NCI-H226 (cell line): ENCODE data around the gene ABCA2.

Experiments used
- DNase-seq: peaks from one replicate; pipeline ENCODE4 v3.0.0-alpha.2; 2015

ABCA2 gene

DNA sequence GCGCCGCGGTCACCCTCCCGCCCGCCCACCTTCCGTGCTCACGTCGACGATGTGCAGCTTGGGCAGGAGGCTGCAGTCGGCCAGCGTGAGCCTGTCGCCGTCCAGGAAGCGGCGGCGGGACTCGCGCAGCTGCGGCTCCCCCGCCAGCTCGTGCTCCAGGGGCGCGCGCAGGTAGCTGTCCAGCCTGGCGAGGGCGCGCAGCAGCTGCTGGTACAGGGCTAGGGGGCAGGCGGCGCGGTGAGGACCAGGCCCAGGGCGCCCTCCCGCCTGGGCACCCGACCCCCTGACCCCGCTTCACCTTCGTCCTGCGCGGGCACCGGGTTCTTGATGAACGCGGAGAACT is 33.2 kb downstream of the ABCA2 start:
- no peak for DNase-seq

DNA sequence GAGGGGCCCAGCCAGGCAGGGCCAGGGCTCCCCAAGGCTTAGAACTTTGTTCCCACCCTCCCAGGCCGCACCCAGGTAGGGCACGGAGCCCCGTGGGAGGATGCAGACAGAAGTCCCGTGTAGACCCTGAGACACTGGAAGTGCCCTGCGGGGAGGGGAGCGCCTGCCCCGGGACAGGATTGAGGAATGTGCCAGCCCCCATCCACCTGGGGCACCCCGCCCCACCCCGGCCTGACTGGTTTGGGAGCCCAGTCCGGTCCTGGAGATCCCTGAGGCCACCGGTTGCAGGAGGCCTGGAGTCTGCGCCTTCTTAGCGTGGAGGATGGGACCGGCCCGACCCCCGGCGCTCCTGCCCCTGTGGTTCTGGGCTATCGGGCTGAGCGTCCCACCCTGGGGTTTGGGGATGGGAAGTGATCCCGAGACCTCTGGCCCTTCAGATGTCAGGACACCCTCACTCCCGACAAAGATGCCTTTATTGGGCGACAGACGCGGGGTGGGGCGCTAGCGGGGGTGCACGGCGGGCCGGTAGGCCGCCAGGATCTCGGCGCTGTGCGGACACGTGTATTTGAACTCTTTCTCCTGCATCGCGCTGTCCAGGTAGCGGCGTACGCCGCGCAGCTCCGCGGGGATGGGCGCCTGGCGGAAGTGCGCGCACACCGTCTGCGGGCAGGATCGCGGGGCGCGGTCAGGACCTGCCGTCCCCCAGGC is 33.7 kb downstream of the ABCA2 start:
- DNase-seq, result no peak

DNA sequence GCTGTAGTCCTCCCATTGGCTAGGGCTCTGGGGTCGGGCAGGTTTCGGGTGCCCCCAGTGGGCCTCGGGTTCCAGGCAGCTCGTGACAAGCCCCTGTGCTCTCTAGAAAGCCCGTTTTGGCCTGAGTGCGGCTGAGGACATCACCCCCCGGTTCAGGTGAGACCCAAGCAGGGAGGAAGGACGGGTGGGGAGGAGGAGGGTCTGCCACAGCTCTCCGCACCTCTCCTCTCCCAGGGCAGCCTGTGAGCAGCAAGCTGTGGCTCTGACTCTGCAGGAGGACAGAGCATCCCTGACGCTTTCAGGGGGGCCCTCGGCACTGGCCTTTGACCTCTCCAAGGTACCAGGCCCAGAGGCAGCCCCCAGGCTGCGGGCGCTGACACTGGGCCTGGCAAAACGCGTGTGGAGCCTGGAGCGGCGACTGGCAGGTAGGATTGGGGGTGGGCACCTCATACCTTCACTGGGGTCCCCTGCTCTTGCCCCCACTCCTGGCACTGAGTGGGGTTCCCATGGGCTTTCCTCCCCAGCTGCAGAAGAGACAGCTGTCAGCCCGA is 35.1 kb downstream of the ABCA2 start:
- DNase-seq, result no peak

DNA sequence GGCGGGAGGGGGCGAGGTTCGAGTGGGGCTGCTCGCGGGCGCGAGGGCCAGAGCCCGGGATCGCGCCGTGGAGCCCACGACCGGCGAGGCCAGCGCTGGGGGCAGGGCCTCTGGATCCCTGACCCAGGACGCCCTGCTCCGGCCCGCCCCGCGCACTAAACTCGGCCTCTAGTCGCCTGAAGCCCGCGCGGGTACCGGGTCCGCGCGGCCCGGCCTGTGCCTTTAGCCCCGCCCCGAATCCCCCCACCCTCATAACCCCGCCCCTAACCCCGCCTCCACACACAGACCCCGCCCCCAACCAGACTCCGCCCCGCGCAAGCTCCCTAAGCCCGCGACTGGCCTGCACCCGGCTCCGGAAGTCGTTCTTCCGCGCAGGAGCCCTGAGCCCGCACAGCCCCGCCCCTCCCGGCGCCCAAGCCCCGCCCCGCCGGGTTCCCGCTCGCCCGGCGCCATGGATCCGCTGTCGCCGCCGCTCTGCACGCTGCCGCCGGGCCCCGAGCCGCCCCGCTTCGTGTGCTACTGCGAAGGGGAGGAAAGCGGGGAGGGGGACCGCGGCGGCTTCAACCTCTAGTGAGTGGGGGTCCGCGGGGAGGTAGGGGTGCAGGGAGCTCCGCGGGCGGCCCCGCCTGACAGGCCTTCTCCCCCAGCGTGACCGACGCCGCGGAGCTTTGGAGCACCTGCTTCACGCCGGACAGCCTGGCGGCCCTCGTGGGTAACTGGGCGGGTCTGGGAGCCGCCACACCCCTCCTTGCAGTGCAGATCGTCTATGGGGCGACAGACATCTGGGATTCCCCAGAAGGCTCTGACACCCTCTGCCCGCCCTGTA is 35.8 kb downstream of the ABCA2 start, which contains the start of gene PAXX:
TSS of gene PAXX (plus strand) at position 430 of the 826 bp plus-strand sequence. CDS start at position 452, 22 bp downstream.
- peak; percentile 76 for DNase-seq

DNA sequence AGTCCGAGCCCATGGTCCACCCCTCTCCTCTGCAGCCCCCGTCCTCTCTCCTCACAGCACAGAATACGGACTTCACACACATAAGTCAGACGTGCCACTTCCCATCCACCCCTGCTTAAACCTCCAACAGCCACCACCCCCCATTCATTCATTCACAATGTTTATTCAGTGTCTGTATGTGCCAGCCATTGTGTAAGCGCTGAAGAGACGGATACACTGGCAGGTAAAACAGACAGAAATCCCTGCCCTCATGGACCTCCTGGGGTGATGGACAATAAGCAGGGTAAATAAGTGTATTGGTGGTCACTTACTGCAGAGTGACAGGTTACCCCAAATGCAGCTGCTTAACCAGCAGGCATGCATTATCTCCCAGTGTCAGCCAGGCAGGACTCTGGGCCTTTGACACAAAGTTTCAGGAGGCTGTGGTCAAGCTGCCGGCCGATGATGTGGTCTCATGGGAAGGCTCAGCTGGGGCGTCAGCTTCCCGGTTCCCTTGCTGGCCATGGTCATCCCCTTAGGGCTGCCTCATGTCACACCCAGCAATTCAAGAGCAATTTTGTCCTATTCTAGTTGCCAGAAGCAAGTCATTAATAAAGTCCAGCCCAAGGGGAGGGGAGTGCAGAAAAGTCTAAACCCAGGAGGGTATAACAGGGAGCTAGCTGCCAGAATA is 37.7 kb downstream of the ABCA2 start:
- DNase-seq, result no peak

DNA sequence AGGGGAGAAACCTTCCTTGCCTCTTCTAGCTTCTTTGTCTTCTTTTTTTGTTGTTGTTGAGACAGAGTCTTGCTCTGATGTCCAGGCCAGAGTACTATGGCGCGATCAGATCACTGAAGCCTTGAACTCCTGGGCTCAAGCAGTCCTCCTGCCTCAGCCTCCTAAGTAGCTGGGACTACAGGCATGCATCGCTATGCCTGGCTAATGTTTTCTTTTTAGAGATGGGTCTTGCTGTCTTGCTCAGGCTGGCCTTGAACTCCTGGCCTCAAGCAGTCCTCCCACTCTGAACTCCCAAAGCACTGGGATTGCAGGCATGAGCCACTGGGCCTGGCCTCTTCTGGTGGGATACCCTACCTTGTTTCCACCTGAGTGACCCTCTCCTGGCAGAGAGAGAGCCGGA is 39.2 kb downstream of the ABCA2 start:
- DNase-seq, result no peak

DNA sequence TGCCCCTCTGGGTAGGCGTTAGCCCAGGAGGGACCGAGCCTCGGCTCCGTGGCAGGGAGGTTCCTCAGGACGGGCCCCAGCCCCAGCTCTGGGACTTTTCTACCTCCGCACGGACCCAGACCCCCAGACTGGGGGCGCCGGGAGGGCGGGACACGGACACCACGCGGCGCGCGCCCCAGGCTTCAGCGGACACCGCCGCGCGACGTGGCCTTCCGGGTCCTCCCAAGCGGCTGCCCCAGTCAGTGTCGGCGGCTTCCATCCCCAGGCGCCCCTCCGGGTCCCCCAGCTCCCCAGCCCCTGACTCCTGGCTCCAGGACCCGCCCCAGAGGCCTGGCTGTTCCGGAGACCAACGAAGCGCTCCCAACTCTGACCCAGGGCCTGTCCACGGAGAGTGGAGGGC is 42.2 kb downstream of the ABCA2 start:
- DNase-seq, result no peak

DNA sequence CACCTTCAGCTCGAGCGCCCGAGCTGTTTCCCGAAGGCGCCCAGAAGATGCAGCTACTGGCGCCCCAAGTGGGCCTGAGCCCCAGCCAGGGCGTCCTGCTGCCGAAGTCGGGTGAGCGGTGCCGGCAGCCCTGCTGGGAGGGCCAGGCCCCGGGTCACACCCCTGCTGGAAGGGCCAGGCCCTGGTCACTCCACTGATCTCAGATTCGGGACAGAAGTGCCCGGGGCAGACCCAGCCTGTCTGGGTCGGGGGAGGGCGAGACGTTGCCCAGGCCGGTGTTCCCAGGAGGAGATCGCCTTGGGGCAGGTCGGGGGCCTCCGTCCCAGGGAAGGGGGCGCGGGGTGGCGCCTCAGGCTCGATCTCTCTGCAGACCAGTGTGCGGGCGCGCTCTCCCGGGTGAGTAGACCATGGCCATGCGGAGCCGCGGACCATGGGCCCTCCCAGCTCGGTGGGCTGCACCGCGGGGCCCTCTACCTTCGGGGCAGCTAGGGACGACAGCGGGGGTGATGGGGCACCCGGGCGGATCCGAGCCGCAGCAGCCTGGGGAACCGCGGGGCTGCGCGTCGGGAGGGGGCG is 42.9 kb downstream of the ABCA2 start:
- no peak for DNase-seq

DNA sequence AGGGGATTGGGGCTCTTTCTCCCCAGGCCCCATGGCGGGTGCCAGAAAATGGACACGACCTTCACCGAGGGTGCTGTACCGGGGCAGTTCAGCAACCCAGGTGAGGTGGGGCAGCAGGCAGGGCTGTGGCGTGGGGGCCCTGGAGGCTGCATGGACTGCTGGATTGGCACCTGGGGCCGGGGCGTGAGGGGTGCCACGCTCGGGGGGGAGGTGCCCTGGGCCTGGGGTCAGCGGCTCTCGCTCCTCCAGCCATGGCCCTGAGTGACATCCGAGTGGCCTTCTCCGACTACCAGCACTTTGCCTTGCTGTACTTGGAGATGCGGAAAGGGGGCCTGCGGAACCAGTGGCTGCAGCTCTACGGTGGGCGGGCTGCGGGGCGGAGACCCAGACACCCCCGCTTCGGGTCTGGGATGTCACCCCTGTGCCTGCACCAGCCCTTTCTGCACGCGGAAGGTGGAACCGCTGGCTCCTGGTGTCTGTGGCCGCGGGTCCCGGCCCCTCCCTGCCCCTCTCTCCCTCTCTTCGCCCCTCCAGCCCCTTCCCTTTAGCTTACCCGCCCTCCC is 43.5 kb downstream of the ABCA2 start:
- no peak for DNase-seq

DNA sequence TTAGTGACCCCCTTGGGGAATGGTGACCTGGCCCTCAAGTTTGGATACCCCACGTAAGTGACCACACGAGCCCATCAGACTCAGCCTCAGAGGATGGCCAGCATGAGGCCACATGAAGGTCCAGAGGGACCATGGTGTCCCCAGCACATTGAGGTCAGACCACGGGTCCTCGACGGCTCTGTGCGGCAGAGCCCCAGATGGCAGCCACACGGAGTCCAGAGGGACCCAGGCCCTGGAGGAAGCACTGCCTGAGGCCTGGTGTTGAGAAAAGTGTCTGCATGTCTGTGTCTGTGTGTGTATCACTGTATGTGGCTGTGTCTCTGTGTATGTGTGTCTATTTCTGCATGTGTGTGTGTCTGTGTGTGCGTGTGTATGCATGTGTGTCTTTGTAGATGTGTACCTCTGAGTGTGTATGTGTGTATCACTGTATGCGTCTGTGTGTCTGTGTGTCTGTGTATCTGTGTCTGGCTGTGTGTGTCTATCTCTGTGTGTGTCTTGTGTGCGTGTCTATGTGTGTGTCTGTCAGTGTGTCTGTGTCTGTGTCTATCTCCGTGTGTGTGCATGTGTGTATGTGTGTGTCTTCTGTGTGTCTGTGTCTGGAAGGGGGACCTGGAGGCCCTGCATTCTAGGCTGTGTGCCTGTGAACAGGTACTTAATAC is 44.3 kb downstream of the ABCA2 start:
- DNase-seq, result no peak

DNA sequence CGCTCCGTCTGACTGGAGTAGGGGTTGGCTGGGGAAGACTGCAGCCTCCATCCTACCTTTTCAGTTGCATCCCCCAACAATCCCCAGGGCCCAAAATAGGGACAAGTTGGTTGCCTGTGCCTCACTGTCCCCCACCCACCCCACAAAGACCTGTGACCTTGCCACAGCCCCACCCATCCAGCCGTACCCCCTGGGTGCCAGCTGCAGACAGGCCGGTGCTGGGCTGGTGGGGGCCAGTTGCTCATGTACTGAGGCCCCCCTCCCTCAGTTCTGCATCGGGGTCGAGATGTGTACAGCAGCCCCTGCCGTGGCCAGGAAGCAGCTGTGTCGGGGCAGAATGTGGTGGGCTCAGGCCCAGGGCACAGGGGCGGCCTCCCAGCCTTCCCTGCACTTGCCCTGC is 44.9 kb downstream of the ABCA2 start:
- no peak for DNase-seq

DNA sequence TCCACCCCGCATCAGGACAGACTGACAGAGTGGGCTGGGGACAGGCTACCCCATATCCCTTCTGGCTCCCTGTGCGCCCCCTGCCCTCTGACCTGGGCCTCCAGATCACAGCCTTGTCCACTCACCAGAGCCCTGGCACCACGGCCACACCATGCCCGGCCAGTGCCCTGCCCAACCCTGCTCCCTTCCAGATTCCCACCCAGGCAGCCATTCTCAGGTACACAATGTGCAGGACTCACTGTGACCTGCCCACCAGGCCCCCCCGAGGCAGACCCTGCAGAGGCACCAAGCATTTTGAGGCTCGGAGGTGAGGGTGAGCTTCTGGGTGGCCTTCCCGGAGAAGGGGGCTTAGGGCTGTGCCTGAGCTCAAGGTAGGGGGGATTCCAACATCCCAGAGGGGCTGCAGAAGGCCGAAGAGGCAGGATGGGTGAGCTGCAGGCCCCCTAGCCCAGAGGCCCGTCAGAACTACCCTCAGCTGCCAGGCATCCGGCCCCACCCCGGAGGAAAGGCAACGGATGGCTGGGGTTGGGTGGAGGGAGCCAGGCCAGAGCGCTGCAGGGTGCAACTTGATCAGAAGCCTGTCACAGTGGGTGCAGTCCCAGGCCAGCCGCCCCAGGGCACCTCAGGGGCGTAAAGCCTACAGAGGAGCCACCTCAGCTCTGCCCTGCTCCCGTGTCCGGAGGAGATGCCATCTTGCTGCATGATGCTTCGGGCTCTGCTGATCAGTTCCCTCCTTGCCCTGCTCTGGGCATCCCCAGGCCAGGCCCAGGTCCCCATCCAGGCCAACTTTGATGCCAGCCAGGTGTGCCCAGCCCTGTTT is 45.6 kb downstream of the ABCA2 start, which contains the start of gene LCNL1:
TSS of gene LCNL1 (plus strand) at position 762 of the 820 bp plus-strand sequence. CDS start 594 bp downstream, outside the sequence.
- DNase-seq, result no peak

DNA sequence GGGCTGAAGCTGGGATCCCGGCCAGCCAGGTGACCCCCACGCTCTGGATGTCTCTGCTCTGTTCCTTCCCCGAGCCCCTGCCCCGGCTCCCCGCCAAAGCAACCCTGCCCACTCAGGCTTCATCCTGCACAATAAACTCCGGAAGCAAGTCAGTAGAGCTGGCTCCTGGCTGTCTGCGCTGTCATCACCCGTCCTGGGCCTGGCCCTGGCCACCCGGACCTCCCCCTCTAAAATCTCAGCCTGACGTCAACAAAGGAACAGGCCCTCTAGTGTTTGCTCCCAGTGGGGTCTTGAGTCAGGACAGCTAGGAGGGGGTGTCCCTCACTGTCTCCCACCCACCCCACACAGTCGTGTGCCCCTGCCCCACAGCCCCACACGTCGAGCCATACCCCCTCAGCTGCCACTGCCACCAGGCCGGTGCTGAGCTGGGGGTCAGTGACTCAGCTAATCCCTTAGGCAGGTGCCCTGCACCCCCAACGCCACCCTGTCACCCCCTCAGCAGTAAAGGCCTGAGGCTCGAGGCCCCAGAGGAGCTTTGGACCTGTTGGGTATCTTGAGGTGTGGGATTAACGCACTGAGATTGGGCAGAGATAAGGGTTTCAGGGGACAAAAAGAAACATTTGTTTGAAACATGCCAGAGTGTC is 46.3 kb downstream of the ABCA2 start:
- no peak for DNase-seq

DNA sequence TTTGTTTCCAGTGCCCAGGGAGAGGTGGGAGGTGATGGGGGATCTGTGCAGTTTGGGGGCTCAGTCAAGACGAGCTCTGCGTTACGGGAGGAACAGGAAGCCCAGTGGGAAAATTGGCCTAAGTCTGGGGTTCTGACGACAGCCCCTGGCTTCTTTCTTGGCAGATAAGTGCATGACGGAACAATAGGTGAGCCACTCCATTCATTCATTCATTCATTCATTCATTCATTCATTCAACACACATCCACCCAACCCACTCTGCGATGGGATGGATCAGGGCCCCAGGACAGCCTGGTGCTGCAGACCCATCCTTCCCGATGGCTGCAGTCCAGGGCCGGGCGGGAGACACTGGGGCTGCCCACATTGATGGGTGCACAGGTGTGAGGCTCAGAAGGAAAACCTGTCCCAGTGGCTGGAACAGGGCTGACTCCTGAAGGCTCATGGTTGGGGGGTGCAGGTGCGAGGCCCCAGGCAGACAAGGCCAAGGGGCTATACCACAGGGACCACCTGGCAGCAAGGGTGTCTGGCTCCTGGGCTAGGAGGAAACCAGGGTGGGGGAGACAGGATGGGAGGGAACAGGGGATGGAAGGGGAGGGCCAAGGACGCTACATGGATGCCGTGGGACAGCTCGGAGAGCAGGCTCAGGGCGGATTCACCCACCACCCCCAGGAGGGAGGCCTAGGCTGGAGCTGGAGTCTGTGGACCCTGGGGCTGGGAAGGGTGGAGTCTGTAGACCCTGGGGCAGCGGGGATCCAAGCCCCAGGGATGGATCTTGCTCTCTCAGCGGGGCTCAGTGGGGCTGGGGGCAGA is 47.2 kb downstream of the ABCA2 start:
- no peak for DNase-seq

DNA sequence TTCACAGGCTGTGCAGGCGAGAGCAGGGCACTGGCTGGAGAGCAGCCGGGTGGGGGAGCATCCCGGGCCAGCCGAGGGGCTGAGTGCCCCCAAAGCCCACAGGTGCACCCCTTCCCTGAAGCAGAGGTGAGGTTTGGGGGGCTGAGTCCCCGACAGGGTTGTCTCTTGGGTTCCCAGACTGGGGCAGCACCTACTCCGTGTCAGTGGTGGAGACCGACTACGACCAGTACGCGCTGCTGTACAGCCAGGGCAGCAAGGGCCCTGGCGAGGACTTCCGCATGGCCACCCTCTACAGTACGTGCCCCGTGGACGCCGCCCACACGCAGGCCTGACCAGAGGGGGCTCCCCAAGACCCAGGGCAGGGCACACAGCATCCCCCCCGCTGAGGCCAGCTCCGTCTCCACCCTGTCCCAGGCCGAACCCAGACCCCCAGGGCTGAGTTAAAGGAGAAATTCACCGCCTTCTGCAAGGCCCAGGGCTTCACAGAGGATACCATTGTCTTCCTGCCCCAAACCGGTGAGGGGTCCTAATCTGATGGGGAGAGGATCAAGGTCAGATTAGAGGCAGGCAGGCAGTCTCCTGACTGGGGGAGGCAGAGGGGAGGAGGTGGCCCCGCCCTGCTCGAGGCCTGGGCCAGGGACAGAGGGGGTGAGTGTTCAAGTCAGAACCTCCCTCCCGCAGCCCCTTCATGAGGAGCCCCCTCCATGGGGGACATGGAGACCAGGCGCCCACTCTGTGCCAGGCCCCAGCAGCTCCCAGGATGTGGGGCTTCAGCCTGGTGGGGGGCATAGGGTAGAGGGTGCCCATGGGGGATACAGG is 48.1 kb downstream of the ABCA2 start:
- no peak for DNase-seq

DNA sequence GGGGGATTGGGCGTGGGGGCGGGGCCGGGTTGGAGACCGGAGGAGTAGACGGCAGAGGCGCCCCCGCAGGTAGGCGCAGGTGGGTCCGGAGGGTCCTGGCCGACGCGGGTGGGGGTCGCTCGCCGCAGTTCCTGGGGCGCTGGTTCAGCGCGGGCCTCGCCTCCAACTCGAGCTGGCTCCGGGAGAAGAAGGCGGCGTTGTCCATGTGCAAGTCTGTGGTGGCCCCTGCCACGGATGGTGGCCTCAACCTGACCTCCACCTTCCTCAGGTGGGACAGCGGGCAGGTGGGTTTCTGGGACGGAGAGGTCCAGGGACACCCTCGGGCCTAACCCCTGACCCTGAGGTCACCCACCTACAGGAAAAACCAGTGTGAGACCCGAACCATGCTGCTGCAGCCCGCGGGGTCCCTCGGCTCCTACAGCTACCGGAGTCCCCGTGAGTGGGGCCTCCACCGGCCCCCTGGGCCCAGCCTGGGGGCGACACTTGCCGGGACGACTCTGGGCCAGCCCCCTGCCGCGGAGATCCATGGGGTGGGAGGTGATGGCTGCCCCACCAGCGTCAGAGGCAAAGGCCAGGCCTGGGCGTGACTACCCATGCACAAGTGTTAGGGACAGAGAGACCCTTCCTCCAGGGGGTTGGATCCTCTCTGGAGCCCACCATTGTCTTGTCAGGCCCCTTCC is 49.0 kb downstream of the ABCA2 start:
- DNase-seq, result no peak

DNA sequence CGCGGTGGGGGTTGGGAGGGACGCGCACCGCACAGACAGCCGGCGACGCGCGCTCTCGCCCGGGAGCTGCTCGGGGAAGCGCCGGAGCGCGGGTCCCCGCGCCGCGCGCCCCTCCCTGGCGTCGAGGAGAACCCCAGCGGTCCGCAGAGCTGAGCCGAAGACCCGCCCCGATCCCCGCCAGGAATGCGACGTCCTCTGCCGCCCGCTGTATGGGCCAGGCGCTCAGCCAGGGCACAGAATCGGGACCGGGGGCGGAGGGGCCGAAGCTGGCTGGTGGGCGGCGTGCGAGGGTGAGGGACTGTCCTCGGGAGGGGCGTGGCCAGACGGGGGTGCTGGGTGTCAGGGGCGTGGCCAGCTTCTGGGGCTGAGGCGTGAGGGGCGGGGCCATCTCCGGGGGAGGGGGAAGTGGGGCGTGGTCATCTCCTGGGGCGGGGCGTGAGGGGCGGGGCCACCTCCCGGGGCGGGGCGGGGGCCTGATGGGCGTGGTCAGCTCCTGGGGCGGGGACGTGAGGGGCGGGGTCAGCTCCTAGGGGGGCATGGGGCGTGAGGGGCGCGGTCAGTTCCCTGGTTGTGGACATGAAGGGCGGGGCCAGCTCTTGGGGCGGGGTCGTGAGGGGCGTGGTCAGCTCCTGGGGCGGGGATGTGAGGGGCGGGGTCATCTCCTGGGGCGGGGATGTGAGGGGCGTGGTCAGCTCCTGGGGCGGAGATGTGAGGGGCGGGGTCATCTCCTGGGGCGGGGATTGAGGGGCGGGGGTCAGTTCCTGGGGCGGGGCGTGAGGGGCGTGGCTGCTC is 49.8 kb downstream of the ABCA2 start:
- DNase-seq, result peak; percentile 7
